Testis (tissue), 2 donors: Measurements from ENCODE around the gene MC2R.

ENCODE experiments used
- POLR2A ChIP-seq: fragments of 450-650 bp; IDR thresholded peaks from one replicate; pipeline ENCODE4 v1.6.1; 2017; ENCODE audit warnings: antibody characterized with exemption, mild to moderate bottlenecking, moderate library complexity
- TF ChIP-seq, protein P1 (sequence below), 3 experiments: fragments of 450-650 bp in 2 of 3; fragments of 200-600 bp in 1 of 3; sonication (generic) in 1 of 3; IDR thresholded peaks; one replicate each; pipeline ENCODE4 v1.5.1; 2016 to 2019; ENCODE audit warnings: antibody characterized with exemption in 3 of 3, mild to moderate bottlenecking in 2 of 3, moderate library complexity in 1 of 3

DNA sequence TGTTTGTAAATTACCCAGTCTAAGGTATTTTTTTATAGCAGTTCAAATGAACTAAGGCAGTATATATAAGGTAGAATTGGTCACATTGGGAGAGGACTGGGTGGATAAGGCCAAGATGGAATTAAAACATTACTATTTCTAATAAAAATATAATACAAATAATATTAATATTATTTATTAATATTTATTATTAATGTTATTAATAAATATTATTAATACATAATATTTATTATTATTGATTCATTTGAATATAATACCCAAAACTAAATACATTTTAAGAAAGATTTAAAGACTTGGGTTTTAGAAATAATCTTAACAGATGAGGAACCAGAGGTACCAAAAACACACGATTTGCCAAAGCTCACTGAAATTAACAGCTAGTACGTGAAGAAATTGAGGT lies 30.5 kb upstream of the MC2R start:
- TF ChIP-seq, protein P1, sequence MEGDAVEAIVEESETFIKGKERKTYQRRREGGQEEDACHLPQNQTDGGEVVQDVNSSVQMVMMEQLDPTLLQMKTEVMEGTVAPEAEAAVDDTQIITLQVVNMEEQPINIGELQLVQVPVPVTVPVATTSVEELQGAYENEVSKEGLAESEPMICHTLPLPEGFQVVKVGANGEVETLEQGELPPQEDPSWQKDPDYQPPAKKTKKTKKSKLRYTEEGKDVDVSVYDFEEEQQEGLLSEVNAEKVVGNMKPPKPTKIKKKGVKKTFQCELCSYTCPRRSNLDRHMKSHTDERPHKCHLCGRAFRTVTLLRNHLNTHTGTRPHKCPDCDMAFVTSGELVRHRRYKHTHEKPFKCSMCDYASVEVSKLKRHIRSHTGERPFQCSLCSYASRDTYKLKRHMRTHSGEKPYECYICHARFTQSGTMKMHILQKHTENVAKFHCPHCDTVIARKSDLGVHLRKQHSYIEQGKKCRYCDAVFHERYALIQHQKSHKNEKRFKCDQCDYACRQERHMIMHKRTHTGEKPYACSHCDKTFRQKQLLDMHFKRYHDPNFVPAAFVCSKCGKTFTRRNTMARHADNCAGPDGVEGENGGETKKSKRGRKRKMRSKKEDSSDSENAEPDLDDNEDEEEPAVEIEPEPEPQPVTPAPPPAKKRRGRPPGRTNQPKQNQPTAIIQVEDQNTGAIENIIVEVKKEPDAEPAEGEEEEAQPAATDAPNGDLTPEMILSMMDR (IDR thresholded peaks at IDR 0.05), result no peak
- TF ChIP-seq POLR2A, result no peak
